Prostate gland (tissue), 2 donors: ENCODE results near the gene PEMT. TPM values are rescaled to one million over a fixed set of nuclear protein-coding genes. Genes with fewer than 3 reads are reported as not detected.
A peak's percentile ranks its signal among the peaks of the same experiment; 100 is the strongest.

ENCODE experiments used
- DNase-seq: peaks from one replicate; pipeline ENCODE4 v3.0.0-alpha.2; 2019; ENCODE audit warnings: low spot score
- H3K27ac ChIP-seq, 2 donors: fragments of 200-600 bp; sonication (generic); 2 replicates each; pipeline ENCODE4 v1.5.1; 2017 to 2019
- H3K27me3 ChIP-seq: fragments of 200-600 bp; sonication (generic); replicated peaks from 2 replicates; pipeline ENCODE4 v1.5.1; 2019; ENCODE audit not compliant: insufficient read depth
- H3K36me3 ChIP-seq, 2 donors: fragments of 200-600 bp; sonication (generic); 1 replicate in 1 of 2; 2 replicates in 1 of 2; pipeline versions ENCODE4 v1.5.1 to v1.8.1; 2017 to 2019
- H3K4me1 ChIP-seq: fragments of 200-600 bp; sonication (generic); replicated peaks from 2 replicates; pipeline ENCODE4 v1.5.1; 2019
- H3K4me3 ChIP-seq, 2 donors: fragments of 200-600 bp; sonication (generic); 2 replicates each; pipeline ENCODE4 v1.5.1; 2017 to 2019
- H3K9me3 ChIP-seq: fragments of 200-600 bp; sonication (generic); 2 replicates; pipeline ENCODE4 v1.5.1; 2017
- CTCF ChIP-seq, 4 experiments: fragments of 200-600 bp in 2 of 4; fragments of 450-650 bp in 2 of 4; sonication (generic) in 2 of 4; IDR thresholded peaks; 1 replicate in 3 of 4; 2 replicates in 1 of 4; pipeline ENCODE4 v1.5.1; 2016 to 2019; ENCODE audit warnings: antibody characterized with exemption in 4 of 4, mild to moderate bottlenecking in 2 of 4, moderate library complexity in 2 of 4
- POLR2A ChIP-seq: fragments of 450-650 bp; IDR thresholded peaks from one replicate; pipeline ENCODE4 v1.6.1; 2016; ENCODE audit warnings: antibody characterized with exemption, mild to moderate bottlenecking
- POLR2AphosphoS5 ChIP-seq: sonication (generic); formaldehyde crosslinking; IDR thresholded peaks from one replicate; pipeline ENCODE4 v1.6.1; 2017; ENCODE audit warnings: antibody characterized with exemption
- WGBS: methylation state at CpG from one replicate; pipeline ENCODE4 v1.1.5; 2018; 5-methylcytosine and 5-hydroxymethylcytosine counted together
- intact Hi-C: fragments of 100-400 bp; cut with DNase I; formaldehyde crosslinking; loops from one replicate; pipeline ENCODE4 v1.14.2; 2022
- total RNA-seq, 2 donors: library from RNA; depleted of rRNA; stranded (reverse); fragments of >200 nt; gene quantifications; one replicate each; pipeline ENCODE4 v1.1.0, GENCODE V29; 2016

PEMT gene
- total RNA-seq, 2 donors from 2014 or later, result 67.0 to 145 TPM

GRCh38 chr17:17526369-17526768 is 65.1 kb downstream of the PEMT start:
- Histone ChIP-seq H3K36me3 (no peaks in the 10 kb centered on the region), H3K4me1 (peaks cover 8% of the 10 kb centered on the region), H3K9me3 (no peaks in the 10 kb centered on the region), H3K27ac (peak overlapping the region; percentile 14 to 57), H3K4me3 (no peak overlapping the region), H3K27me3 (no peaks in the 10 kb centered on the region)
- WGBS, result 24% methylated on average over 14 of the region's 14 CpGs
- DNase-seq, result peak; percentile 51
- TF ChIP-seq POLR2AphosphoS5, result no peak
- no peak for TF ChIP-seq CTCF (IDR thresholded peaks at IDR 0.05)
- no peak for TF ChIP-seq POLR2A
- intact Hi-C loops, result no loop called here

- intact Hi-C loops, result no loop called here
- TF ChIP-seq CTCF (IDR thresholded peaks at IDR 0.05) (no peak), POLR2AphosphoS5 (no peak), POLR2A (no peak)
- Histone ChIP-seq H3K27me3 (no peaks in the 10 kb centered on the region), H3K4me1 (peaks cover 8% of the 10 kb centered on the region), H3K27ac (peak overlapping the region; percentile 14 to 57), H3K4me3 (no peak overlapping the region), H3K36me3 (no peaks in the 10 kb centered on the region), H3K9me3 (no peaks in the 10 kb centered on the region)
- 38% methylated on average over 6 of the region's 6 CpGs for WGBS
- no peak for DNase-seq
These were observed 65.6 kb downstream of the PEMT start for GRCh38 chr17:17525956-17526355.

GRCh38 chr17:17525311-17525710 is 66.2 kb downstream of the PEMT start:
- 89% methylated on average over 15 of the region's 15 CpGs for WGBS
- Histone ChIP-seq H3K4me3 (no peak overlapping the region), H3K27me3 (no peaks in the 10 kb centered on the region), H3K4me1 (peaks cover 8% of the 10 kb centered on the region), H3K36me3 (no peaks in the 10 kb centered on the region), H3K27ac (no peak overlapping the region), H3K9me3 (no peaks in the 10 kb centered on the region)
- DNase-seq, result no peak
- intact Hi-C loops, result no loop called here
- TF ChIP-seq CTCF (IDR thresholded peaks at IDR 0.05) (no peak), POLR2A (no peak), POLR2AphosphoS5 (no peak)

- Histone ChIP-seq H3K27ac (no peak overlapping the region), H3K9me3 (no peaks in the 10 kb centered on the region), H3K27me3 (no peaks in the 10 kb centered on the region), H3K36me3 (no peaks in the 10 kb centered on the region), H3K4me1 (peaks cover 8% of the 10 kb centered on the region), H3K4me3 (no peak overlapping the region)
- DNase-seq, result no peak
- TF ChIP-seq POLR2AphosphoS5 (no peak), CTCF (IDR thresholded peaks at IDR 0.05) (no peak), POLR2A (no peak)
- intact Hi-C loops, result no loop called here
- WGBS, result 79% methylated on average over 19 of the region's 19 CpGs
These were observed 67.6 kb downstream of the PEMT start for GRCh38 chr17:17523731-17524490.
